NCI-H226 (cell line): ENCODE results near the gene ARHGAP4.

ENCODE experiments used
- DNase-seq: peaks from one replicate; pipeline ENCODE4 v3.0.0-alpha.2; 2015

The ARHGAP4 gene

GRCh38 chrX:153864101-153864500 is 62.0 kb downstream of the ARHGAP4 start:
- DNase-seq, result no peak

GRCh38 chrX:153863251-153863991 is 62.6 kb downstream of the ARHGAP4 start:
- DNase-seq, result no peak

GRCh38 chrX:153862369-153863250 is 63.5 kb downstream of the ARHGAP4 start:
- no peak for DNase-seq

- no peak for DNase-seq
These were observed 64.2 kb downstream of the ARHGAP4 start for GRCh38 chrX:153861733-153862310.

GRCh38 chrX:153861151-153861550 is 64.9 kb downstream of the ARHGAP4 start:
- no peak for DNase-seq
